ENCODE data around the gene SWAP70.
"Not testable (repeated sequence)": the region's sequence is repeated elsewhere in the genome, so short reads cannot be mapped to it uniquely, and the experiment has no call there.

SWAP70 gene

GRCh38 chr11:9663699-9664275 is at the start of gene SWAP70:
TSS of gene SWAP70 (plus strand) at chr11:9664077. CDS start at chr11:9664180, 103 bp downstream.
- DNase-seq: peak; percentile 86

GRCh38 chr11:9615031-9615451 is 48.8 kb upstream of the SWAP70 start:
- peak; percentile 17 for DNase-seq

- DNase-seq: peak; percentile 25
Observed at GRCh38 chr11:9616042-9616675, 47.7 kb upstream of the SWAP70 start.

- peak; percentile 38 for DNase-seq
Observed at GRCh38 chr11:9616858-9617257, 47.0 kb upstream of the SWAP70 start.

GRCh38 chr11:9617940-9618339 is 45.9 kb upstream of the SWAP70 start:
- DNase-seq: peak; percentile 78

GRCh38 chr11:9619004-9619403 is 44.9 kb upstream of the SWAP70 start:
- DNase-seq: no peak

- DNase-seq: no peak
Observed at GRCh38 chr11:9619971-9620370, 43.9 kb upstream of the SWAP70 start.

- DNase-seq: not testable (repeated sequence)
Observed at GRCh38 chr11:9622353-9622752, 41.5 kb upstream of the SWAP70 start.

GRCh38 chr11:9623053-9623452 is 40.8 kb upstream of the SWAP70 start:
- not testable (repeated sequence) for DNase-seq

- DNase-seq: no peak
Observed at GRCh38 chr11:9624448-9624847, 39.4 kb upstream of the SWAP70 start.

- no peak for DNase-seq
Observed at GRCh38 chr11:9625162-9625561, 38.7 kb upstream of the SWAP70 start.

GRCh38 chr11:9625728-9626127 is 38.1 kb upstream of the SWAP70 start:
- no peak for DNase-seq

GRCh38 chr11:9626496-9627394 is 37.1 kb upstream of the SWAP70 start:
- no peak for DNase-seq

GRCh38 chr11:9629064-9629463 is 34.8 kb upstream of the SWAP70 start:
- DNase-seq: no peak

GRCh38 chr11:9633679-9634078 is 30.2 kb upstream of the SWAP70 start:
- DNase-seq: no peak

GRCh38 chr11:9636691-9637090 is 27.2 kb upstream of the SWAP70 start:
- no peak for DNase-seq

- no peak for DNase-seq
Observed at GRCh38 chr11:9639099-9639498, 24.8 kb upstream of the SWAP70 start.

GRCh38 chr11:9639985-9640384 is 23.9 kb upstream of the SWAP70 start:
- no peak for DNase-seq

- no peak for DNase-seq
Observed at GRCh38 chr11:9642894-9643293, 21.0 kb upstream of the SWAP70 start.

- no peak for DNase-seq
Observed at GRCh38 chr11:9643751-9644150, 20.1 kb upstream of the SWAP70 start.

- no peak for DNase-seq
Observed at GRCh38 chr11:9645881-9646280, 18.0 kb upstream of the SWAP70 start.

- no peak for DNase-seq
Observed at GRCh38 chr11:9646324-9646723, 17.6 kb upstream of the SWAP70 start.

- no peak for DNase-seq
Observed at GRCh38 chr11:9651481-9651880, 12.4 kb upstream of the SWAP70 start.
